Fibroblast of lung (primary cell): Measurements from ENCODE around the gene SEMA3D. TPM values are rescaled to one million over a fixed set of nuclear protein-coding genes. Genes with fewer than 3 reads are reported as not detected.

Experiments
- DNase-seq, 2 donors: peaks; one replicate each; pipeline versions ENCODE4 v3.0.0 to v3.0.0-alpha.2; 2010; ENCODE audit warnings: low read depth in 2 of 2
- H2AFZ ChIP-seq: 2 replicates; pipeline ENCODE4 v1.5.1; 2012; ENCODE audit warnings: low read length, control low read depth, inconsistent platforms
- H3K27ac ChIP-seq: 2 replicates; pipeline ENCODE4 v1.5.1; 2011; ENCODE audit warnings: low read length, control low read depth; ENCODE audit not compliant: insufficient read depth
- H3K27me3 ChIP-seq: 2 replicates; pipeline ENCODE4 v1.5.1; 2011; ENCODE audit warnings: mild to moderate bottlenecking, low read length; ENCODE audit not compliant: control insufficient read depth, insufficient read depth
- H3K36me3 ChIP-seq: 2 replicates; pipeline ENCODE4 v1.5.1; 2011; ENCODE audit warnings: low read length; ENCODE audit not compliant: control insufficient read depth, insufficient read depth
- H3K4me1 ChIP-seq: 2 replicates; pipeline ENCODE4 v1.5.1; 2011; ENCODE audit warnings: low read length; ENCODE audit not compliant: control insufficient read depth, insufficient read depth; ENCODE audit errors: extremely low read depth
- H3K4me2 ChIP-seq: 2 replicates; pipeline ENCODE4 v1.5.1; 2011; ENCODE audit warnings: low read length, control low read depth; ENCODE audit not compliant: insufficient read depth; ENCODE audit errors: extremely low read depth
- H3K4me3 ChIP-seq, 4 experiments: fragments of 200-600 bp in 1 of 4; sonication (generic) in 1 of 4; replicated peaks in 1 of 4; 2 replicates each; pipeline ENCODE4 v1.5.1; 2011 to 2016; ENCODE audit warnings: low read length in 4 of 4, low read depth in 3 of 4, mild to moderate bottlenecking in 3 of 4, control low read depth in 2 of 4, inconsistent platforms in 1 of 4, mixed read lengths in 1 of 4; ENCODE audit not compliant: insufficient read depth in 1 of 4; ENCODE audit errors: control extremely low read depth in 1 of 4
- H3K79me2 ChIP-seq: 2 replicates; pipeline ENCODE4 v1.5.1; 2012; ENCODE audit warnings: mild to moderate bottlenecking, low read length, inconsistent platforms; ENCODE audit not compliant: control insufficient read depth, insufficient read depth
- H3K9ac ChIP-seq: 2 replicates; pipeline ENCODE4 v1.5.1; 2011; ENCODE audit warnings: mild to moderate bottlenecking, low read length, control low read depth; ENCODE audit not compliant: insufficient read depth
- H3K9me3 ChIP-seq: 2 replicates; pipeline ENCODE4 v1.5.1; 2012; ENCODE audit warnings: low read depth, low read length; ENCODE audit not compliant: control insufficient read depth, insufficient read depth
- H4K20me1 ChIP-seq: 2 replicates; pipeline ENCODE4 v1.5.1; 2011; ENCODE audit warnings: low read length; ENCODE audit not compliant: control insufficient read depth, insufficient read depth; ENCODE audit errors: extremely low read depth
- EZH2 ChIP-seq: IDR thresholded peaks from 2 replicates; pipeline ENCODE4 v1.5.1; 2012; ENCODE audit warnings: low read length, control low read depth, mild to moderate bottlenecking; ENCODE audit errors: missing control alignments
- polyA plus RNA-seq, 2 donors: library from polyadenylated mRNA; depleted of rRNA in 1 of 2; stranded (reverse) in 1 of 2; unstranded in 1 of 2; fragments of >200 nt; gene quantifications; 2 replicates each; pipeline ENCODE4 v1.2.1, GENCODE V29; 2011 to 2012; ENCODE audit warnings: missing spikeins in 1 of 2
- total RNA-seq: library from RNA; depleted of rRNA; stranded (reverse); fragments of >200 nt; gene quantifications from 2 replicates; pipeline ENCODE4 v1.2.1, GENCODE V29; 2014
- TF ChIP-seq, protein P1 (sequence below), 2 donors: IDR thresholded peaks in 1 of 2; conservative IDR thresholded peaks in 1 of 2; 1 replicate in 1 of 2; 2 replicates in 1 of 2; pipeline ENCODE4 v1.5.1; 2011 to 2012; ENCODE audit warnings: low read length in 2 of 2, control low read depth in 1 of 2, inconsistent platforms in 1 of 2, low read depth in 1 of 2, mild to moderate bottlenecking in 1 of 2

Gene SEMA3D
- total and polyA plus RNA-seq, 2 donors (not counting 1 experiment from before 2014, with no cell fraction given): 4.1 to 4.6 TPM

DNA sequence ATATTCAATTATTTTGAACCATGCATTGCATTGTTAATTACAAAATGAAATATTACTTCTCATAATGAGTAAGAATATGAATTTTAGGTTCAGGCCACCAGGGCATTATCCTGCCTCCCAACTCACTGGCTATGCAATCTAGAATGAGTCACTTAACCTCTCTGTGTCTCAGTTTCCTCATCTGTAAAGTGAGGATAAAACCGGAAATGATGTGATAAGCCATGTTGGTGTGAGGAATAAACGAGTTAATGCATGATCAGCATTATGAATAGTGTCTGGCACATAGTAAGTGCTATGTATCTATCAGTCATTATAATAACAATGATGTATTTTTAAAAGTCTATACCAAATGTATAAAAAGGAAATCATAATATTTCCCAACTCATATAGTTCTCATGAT lies 85.5 kb downstream of the SEMA3D start:
- peaks cover 3% of the 10 kb centered on the region for H3K4me1 ChIP-seq

DNA sequence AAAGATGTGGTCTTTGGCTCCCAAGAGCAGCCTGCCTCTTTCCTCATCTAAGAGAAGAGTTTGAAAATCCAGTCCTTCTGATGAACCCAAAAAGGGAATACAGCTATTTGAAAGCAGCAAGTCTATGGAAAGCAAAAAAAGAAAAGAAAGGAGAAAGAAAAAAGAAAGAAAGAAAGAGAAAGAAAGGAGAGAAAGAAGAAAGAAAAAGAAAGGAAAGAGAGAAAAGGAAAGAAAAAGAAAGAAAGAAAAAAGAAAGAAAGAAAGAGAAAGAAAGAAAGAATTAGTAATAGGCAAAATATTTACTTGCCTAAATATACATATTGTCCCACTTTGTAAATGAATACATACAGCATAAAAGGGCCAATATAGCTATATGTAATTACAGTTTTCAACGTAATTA lies 89.0 kb downstream of the SEMA3D start:
- no peaks in the 10 kb centered on the region for H3K9me3 ChIP-seq
- H3K4me2 ChIP-seq: no peak overlapping the region
- no peak overlapping the region for H2AFZ ChIP-seq
- no peaks in the 10 kb centered on the region for H4K20me1 ChIP-seq
- H3K9ac ChIP-seq: no peak overlapping the region
- H3K4me3 ChIP-seq: no peak overlapping the region
- no peaks in the 10 kb centered on the region for H3K79me2 ChIP-seq
- no peaks in the 10 kb centered on the region for H3K27me3 ChIP-seq
- no peak for DNase-seq
- peaks cover 2% of the 10 kb centered on the region for H3K4me1 ChIP-seq
- H3K36me3 ChIP-seq: no peaks in the 10 kb centered on the region
- H3K27ac ChIP-seq: no peak overlapping the region
- TF ChIP-seq, protein P1, sequence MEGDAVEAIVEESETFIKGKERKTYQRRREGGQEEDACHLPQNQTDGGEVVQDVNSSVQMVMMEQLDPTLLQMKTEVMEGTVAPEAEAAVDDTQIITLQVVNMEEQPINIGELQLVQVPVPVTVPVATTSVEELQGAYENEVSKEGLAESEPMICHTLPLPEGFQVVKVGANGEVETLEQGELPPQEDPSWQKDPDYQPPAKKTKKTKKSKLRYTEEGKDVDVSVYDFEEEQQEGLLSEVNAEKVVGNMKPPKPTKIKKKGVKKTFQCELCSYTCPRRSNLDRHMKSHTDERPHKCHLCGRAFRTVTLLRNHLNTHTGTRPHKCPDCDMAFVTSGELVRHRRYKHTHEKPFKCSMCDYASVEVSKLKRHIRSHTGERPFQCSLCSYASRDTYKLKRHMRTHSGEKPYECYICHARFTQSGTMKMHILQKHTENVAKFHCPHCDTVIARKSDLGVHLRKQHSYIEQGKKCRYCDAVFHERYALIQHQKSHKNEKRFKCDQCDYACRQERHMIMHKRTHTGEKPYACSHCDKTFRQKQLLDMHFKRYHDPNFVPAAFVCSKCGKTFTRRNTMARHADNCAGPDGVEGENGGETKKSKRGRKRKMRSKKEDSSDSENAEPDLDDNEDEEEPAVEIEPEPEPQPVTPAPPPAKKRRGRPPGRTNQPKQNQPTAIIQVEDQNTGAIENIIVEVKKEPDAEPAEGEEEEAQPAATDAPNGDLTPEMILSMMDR (conservative IDR thresholded peaks at IDR 0.05 in 1 of 2, IDR thresholded peaks at IDR 0.05 in 1 of 2; ENCODE audit: low read depth in 1 of 2, low read length in 2 of 2): no peak
- TF ChIP-seq EZH2: no peak

More for the DNA sequence above, 85.5 kb downstream of the SEMA3D start:
- Histone ChIP-seq H3K36me3 (no peaks in the 10 kb centered on the region), H3K27me3 (no peaks in the 10 kb centered on the region), H3K79me2 (no peaks in the 10 kb centered on the region), H3K9me3 (no peaks in the 10 kb centered on the region), H3K27ac (no peak overlapping the region), H3K4me2 (no peak overlapping the region), H2AFZ (no peak overlapping the region), H3K4me3 (no peak overlapping the region), H4K20me1 (no peaks in the 10 kb centered on the region), H3K9ac (no peak overlapping the region)
- TF ChIP-seq EZH2: no peak
- TF ChIP-seq, protein P1 (conservative IDR thresholded peaks at IDR 0.05 in 1 of 2, IDR thresholded peaks at IDR 0.05 in 1 of 2; ENCODE audit: low read depth in 1 of 2, low read length in 2 of 2): no peak
- no peak for DNase-seq

DNA sequence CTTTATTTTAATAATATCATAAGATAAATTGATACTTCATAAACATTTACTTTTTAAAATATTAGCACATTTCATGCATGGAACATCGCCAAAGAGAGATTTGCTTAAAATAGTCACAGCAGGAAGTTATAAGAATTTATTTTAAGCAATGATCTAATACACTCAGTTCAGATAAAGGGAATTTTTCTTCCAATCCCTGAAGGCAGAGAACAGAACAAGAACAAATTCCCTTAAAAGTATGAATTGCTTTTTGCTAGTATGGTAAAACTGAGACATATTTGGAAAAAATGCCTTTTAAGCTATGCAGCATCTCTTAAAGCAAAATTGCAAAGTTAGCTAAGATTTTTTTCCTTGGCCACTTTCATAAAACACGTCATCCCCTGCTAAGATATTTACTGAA lies 91.0 kb downstream of the SEMA3D start:
- H3K36me3 ChIP-seq: no peaks in the 10 kb centered on the region
- H3K27ac ChIP-seq: no peak overlapping the region
- no peak overlapping the region for H3K9ac ChIP-seq
- peaks cover 2% of the 10 kb centered on the region for H3K4me1 ChIP-seq
- H3K9me3 ChIP-seq: no peaks in the 10 kb centered on the region
- peak; percentile 24 to 53 for DNase-seq
- no peaks in the 10 kb centered on the region for H3K79me2 ChIP-seq
- no peak overlapping the region for H2AFZ ChIP-seq
- H3K4me3 ChIP-seq: no peak overlapping the region
- no peak overlapping the region for H3K4me2 ChIP-seq
- TF ChIP-seq EZH2: no peak
- TF ChIP-seq, protein P1 (conservative IDR thresholded peaks at IDR 0.05 in 1 of 2, IDR thresholded peaks at IDR 0.05 in 1 of 2; ENCODE audit: low read depth in 1 of 2, low read length in 2 of 2): no peak
- no peaks in the 10 kb centered on the region for H4K20me1 ChIP-seq
- no peaks in the 10 kb centered on the region for H3K27me3 ChIP-seq
